ENCODE measurements around the gene CDX1. TPM values are rescaled to one million over a fixed set of nuclear protein-coding genes. Genes with fewer than 3 reads are reported as not detected.

The CDX1 gene
- total and polyA plus RNA-seq, 5 experiments from 2014 or later, result not detected

DNA sequence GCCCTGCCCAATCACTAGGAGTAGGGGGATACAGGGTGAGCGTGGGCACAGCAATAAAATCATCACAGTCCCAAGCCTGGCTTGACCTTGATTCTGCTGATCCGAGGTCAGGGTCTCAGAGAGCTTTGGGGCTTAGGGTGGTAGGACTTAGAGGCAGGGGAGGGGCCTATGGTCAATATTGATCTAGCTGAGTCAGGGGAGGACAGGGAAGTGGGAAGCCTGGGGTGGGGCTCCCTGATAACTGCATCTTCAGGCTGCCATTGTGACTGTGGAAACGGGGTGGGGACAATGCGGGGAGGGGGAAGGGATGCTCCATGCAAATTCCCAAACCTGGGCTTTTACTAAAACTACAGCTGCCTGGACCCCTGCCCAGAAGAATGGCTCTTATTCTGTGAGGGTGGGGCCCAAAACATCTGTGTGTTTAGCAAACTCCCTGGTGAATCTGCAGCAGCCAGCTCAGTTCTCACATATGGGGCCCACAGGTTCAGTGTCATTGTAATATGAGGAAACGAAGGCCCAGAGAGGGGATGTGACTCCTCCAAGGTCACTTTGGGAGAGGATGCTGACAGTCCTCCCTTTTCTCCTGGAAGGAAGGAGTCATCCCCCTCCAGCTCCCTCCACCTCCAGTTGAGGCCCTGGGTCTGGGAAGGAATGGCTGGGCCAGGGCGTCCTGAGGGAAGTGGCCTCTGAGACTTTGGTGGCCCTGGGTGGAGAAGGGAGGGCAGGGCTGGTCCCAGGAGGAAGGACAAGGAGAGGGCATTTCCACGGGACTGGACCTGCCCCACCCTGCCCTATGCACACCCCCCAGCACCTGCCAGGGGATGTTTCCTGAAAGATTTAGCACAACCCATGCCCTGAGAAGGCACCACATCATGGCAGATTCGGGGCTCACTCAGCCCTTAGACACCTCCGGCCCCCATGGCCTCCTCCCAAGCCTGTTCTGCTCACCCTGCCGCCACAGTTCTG lies 49.7 kb downstream of the CDX1 start:
- no peaks in the 10 kb centered on the region for H3K36me3 Mint-ChIP-seq
- POLR2A ChIA-PET, result no interaction called here
- no peaks in the 10 kb centered on the region for H3K9me3 Mint-ChIP-seq
- peaks cover 2 to 30% (median 9%) of the 10 kb centered on the region in 5 donors for H3K27me3 Mint-ChIP-seq
- ATAC-seq, result no peak
- DNase-seq, result no peak
- no peak overlapping the region for H3K4me3 Mint-ChIP-seq
- peaks cover 2 to 9% (median 6%) of the 10 kb centered on the region in 4 donors for H3K4me1 Mint-ChIP-seq
- H3K27ac Mint-ChIP-seq, result peak overlapping the region in 1 of 10 donors; percentile 24

- no peak overlapping the region for H3K4me3 Mint-ChIP-seq
- ATAC-seq (no peak), DNase-seq (no peak)
- no peaks in the 10 kb centered on the region for H3K36me3 Mint-ChIP-seq
- peaks cover 2 to 9% (median 6%) of the 10 kb centered on the region in 4 donors for H3K4me1 Mint-ChIP-seq
- peaks cover 2 to 30% (median 9%) of the 10 kb centered on the region in 5 donors for H3K27me3 Mint-ChIP-seq
- POLR2A ChIA-PET, result no interaction called here
- no peaks in the 10 kb centered on the region for H3K9me3 Mint-ChIP-seq
- H3K27ac Mint-ChIP-seq, result no peak overlapping the region
Observed at GRCh38 chr5:150217038-150217437, 50.5 kb downstream of the CDX1 start.

GRCh38 chr5:150217873-150218692 lies 51.5 kb downstream of the CDX1 start:
- Mint-ChIP-seq H3K4me3 (no peak overlapping the region), H3K9me3 (no peaks in the 10 kb centered on the region)

GRCh38 chr5:150218693-150219035 lies 52.1 kb downstream of the CDX1 start:
- POLR2A ChIA-PET, result no interaction called here
- peaks cover 2 to 30% (median 9%) of the 10 kb centered on the region in 5 donors for H3K27me3 Mint-ChIP-seq

More at GRCh38 chr5:150217873-150218692, 51.5 kb downstream of the CDX1 start:
- ATAC-seq (peak; percentile 93 to 98), DNase-seq (peak; percentile 64 to 88 (median 82))
- peaks cover 2 to 9% (median 6%) of the 10 kb centered on the region in 4 donors for H3K4me1 Mint-ChIP-seq
- no peaks in the 10 kb centered on the region for H3K36me3 Mint-ChIP-seq
- H3K27me3 Mint-ChIP-seq, result peaks cover 2 to 30% (median 9%) of the 10 kb centered on the region in 5 donors
- POLR2A ChIA-PET, result no interaction called here
- no peak overlapping the region for H3K27ac Mint-ChIP-seq

DNA sequence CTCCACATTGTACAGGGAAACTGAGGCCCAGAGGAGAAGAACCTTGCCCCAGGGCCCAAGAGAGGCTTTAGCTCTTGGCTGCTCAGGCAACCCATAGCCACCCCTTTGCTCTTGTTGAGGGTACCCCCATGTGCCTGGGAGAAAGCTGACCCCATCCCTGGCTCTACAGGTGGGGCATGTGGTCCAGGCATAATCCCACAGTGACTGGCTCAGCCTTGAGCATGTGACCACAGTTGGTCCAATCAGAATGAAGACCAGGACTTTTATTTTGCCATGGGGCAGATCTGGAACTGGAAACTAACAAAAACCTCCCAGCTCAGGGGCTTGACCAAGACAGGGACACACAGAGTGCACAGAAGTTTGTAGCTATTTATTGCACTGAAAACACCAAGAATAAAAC lies 52.6 kb downstream of the CDX1 start:
- Mint-ChIP-seq H3K27me3 (peaks cover 2 to 30% (median 9%) of the 10 kb centered on the region in 5 donors), H3K4me3 (no peak overlapping the region), H3K9me3 (no peaks in the 10 kb centered on the region), H3K27ac (no peak overlapping the region), H3K36me3 (no peaks in the 10 kb centered on the region), H3K4me1 (peaks cover 2 to 9% (median 4%) of the 10 kb centered on the region in 4 donors)
- ATAC-seq (no peak), DNase-seq (no peak)
- POLR2A ChIA-PET, result no interaction called here

More at GRCh38 chr5:150218693-150219035, 52.1 kb downstream of the CDX1 start:
- DNase-seq, result no peak
- H3K27ac Mint-ChIP-seq, result no peak overlapping the region
- H3K4me1 Mint-ChIP-seq, result peaks cover 2 to 9% (median 5%) of the 10 kb centered on the region in 4 donors
- H3K9me3 Mint-ChIP-seq, result no peaks in the 10 kb centered on the region
- no peaks in the 10 kb centered on the region for H3K36me3 Mint-ChIP-seq
- no peak for ATAC-seq
- H3K4me3 Mint-ChIP-seq, result no peak overlapping the region

GRCh38 chr5:150219861-150220260 lies 53.3 kb downstream of the CDX1 start:
- H3K9me3 Mint-ChIP-seq, result no peaks in the 10 kb centered on the region
- ATAC-seq (no peak), DNase-seq (no peak)
- H3K4me3 Mint-ChIP-seq, result no peak overlapping the region
- peaks cover 2 to 9% (median 3%) of the 10 kb centered on the region in 4 donors for H3K4me1 Mint-ChIP-seq
- POLR2A ChIA-PET, result no interaction called here
- peaks cover 2 to 30% (median 9%) of the 10 kb centered on the region in 5 donors for H3K27me3 Mint-ChIP-seq
- H3K36me3 Mint-ChIP-seq, result no peaks in the 10 kb centered on the region
- H3K27ac Mint-ChIP-seq, result no peak overlapping the region

GRCh38 chr5:150221471-150221870 lies 54.9 kb downstream of the CDX1 start:
- Mint-ChIP-seq H3K27me3 (peaks cover 2 to 20% (median 9%) of the 10 kb centered on the region in 5 donors), H3K4me3 (no peak overlapping the region), H3K9me3 (no peaks in the 10 kb centered on the region), H3K36me3 (no peaks in the 10 kb centered on the region), H3K27ac (no peak overlapping the region), H3K4me1 (peaks cover 2 to 9% (median 3%) of the 10 kb centered on the region in 4 donors)
- POLR2A ChIA-PET, result no interaction called here
- DNase-seq, result no peak
- no peak for ATAC-seq

- POLR2A ChIA-PET, result no interaction called here
- Mint-ChIP-seq H3K27ac (no peak overlapping the region), H3K4me1 (peaks cover 0 to 4% (median 2%) of the 10 kb centered on the region in 4 donors), H3K4me3 (no peak overlapping the region), H3K36me3 (no peaks in the 10 kb centered on the region), H3K27me3 (peaks cover 0 to 6% (median 0%) of the 10 kb centered on the region in 5 donors), H3K9me3 (no peaks in the 10 kb centered on the region)
- ATAC-seq, result no peak
- no peak for DNase-seq
Observed at GRCh38 chr5:150222906-150223305, 56.3 kb downstream of the CDX1 start.

GRCh38 chr5:150223474-150223873 lies 56.9 kb downstream of the CDX1 start:
- Mint-ChIP-seq H3K27me3 (peaks cover 0 to under 1% (median 0%) of the 10 kb centered on the region in 5 donors), H3K36me3 (no peaks in the 10 kb centered on the region), H3K27ac (no peak overlapping the region), H3K4me3 (no peak overlapping the region), H3K9me3 (no peaks in the 10 kb centered on the region), H3K4me1 (no peaks in the 10 kb centered on the region)
- no peak for ATAC-seq
- no peak for DNase-seq
- POLR2A ChIA-PET, result no interaction called here

DNA sequence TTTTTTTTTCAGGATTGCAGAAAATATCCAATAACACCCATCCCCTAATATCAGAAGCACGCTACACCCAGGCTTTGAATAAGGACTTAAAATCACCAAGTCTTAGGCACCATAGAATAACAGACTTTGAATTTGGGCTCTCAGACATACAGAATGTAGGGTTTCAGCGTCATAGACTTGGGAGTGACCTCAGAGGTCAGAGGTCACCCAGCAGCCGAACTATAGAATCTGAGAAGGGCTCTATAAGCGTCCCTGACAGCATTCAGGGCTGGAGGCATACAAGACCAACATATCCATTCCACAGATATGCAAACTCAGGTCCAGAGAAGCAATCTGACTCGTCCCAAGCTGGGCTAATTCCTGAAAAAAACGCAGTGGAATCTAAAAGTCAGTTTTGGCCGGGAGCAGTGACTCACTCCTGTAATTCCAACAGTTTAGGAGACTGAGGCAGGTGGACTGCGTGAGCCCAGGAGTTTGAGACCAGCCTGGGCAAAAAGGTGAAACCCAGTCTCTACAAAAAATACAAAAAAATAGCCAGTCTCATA lies 58.0 kb downstream of the CDX1 start:
- Mint-ChIP-seq H3K36me3 (no peaks in the 10 kb centered on the region), H3K4me1 (no peaks in the 10 kb centered on the region), H3K27ac (no peak overlapping the region), H3K4me3 (no peak overlapping the region), H3K27me3 (peaks cover 0 to under 1% (median 0%) of the 10 kb centered on the region in 5 donors), H3K9me3 (no peaks in the 10 kb centered on the region)
- ATAC-seq (no peak), DNase-seq (no peak)
- POLR2A ChIA-PET, result no interaction called here

DNA sequence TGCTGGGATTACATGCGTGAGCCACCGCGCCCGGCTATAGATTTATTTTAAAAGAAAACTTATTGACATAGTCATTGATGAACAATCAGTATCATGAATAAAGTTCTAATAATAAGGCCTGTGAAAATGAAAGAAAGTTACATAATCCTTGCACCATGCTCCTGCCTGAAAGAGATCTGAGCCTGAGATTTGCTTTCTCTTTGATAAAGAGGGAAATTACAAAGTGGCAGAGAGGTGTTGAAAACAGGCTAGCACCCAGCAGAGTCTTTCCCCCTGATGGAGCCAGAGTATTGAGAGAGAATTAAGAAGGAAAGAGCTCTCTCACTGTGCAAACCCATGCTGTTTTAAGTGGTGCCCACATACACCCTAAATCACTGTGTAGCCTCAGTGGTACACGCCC lies 60.5 kb downstream of the CDX1 start:
- no peaks in the 10 kb centered on the region for H3K36me3 Mint-ChIP-seq
- H3K4me1 Mint-ChIP-seq, result peaks cover 0 to 3% (median 0%) of the 10 kb centered on the region in 4 donors
- POLR2A ChIA-PET, result no interaction called here
- ATAC-seq, result no peak
- DNase-seq, result no peak
- H3K27me3 Mint-ChIP-seq, result peaks cover 0 to 1% (median 0%) of the 10 kb centered on the region in 5 donors
- H3K9me3 Mint-ChIP-seq, result no peaks in the 10 kb centered on the region
- H3K4me3 Mint-ChIP-seq, result no peak overlapping the region
- H3K27ac Mint-ChIP-seq, result peak overlapping the region in 1 of 10 donors; percentile 35

DNA sequence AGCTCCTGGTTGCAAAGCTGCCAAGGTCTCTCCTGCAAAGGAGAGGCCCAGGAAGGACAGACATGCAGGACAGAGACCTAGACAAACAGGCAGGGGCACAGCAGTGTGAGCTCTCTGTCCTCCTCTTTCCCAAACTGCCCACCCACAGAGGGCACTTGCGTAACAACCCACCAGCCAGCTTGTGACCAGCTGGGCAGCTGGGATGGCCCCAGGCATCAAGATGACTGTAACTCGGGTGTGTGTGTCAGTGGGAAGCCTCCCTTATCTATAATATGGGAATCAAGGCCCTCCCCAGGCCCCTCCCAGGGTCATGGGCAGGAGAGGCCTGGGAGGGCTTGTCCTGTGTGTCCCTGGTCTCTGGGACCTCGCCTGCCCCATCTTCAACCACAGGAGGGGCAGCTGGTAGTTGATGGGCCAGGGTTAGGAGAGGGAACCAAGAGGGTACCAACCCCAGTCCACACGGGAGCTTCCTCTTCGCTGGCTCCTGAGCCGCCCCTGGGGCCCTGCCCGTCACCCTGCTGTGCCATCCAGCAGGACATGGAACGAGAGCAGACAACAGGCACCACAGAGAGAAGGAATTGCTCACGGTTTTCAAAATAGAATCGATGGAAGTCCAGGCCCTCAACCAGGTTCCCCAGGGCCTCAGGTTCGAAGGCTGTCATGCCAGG lies 61.2 kb downstream of the CDX1 start:
- POLR2A ChIA-PET, result no interaction called here
- Mint-ChIP-seq H3K27me3 (peaks cover 0 to 1% (median 0%) of the 10 kb centered on the region in 5 donors), H3K27ac (no peak overlapping the region), H3K9me3 (no peaks in the 10 kb centered on the region), H3K36me3 (no peaks in the 10 kb centered on the region), H3K4me3 (no peak overlapping the region), H3K4me1 (peaks cover 0 to 3% (median 0%) of the 10 kb centered on the region in 4 donors)
- no peak for ATAC-seq
- no peak for DNase-seq
